ENCODE measurements around the gene CCL4L2. TPM values are rescaled to one million over a fixed set of nuclear protein-coding genes. Genes with fewer than 3 reads are reported as not detected.
"Not testable (repeated sequence)": the region's sequence is repeated elsewhere in the genome, so short reads cannot be mapped to it uniquely, and the experiment has no call there.

CCL4L2 gene
- total RNA-seq, 1 experiment from 2014 or later = not detected

DNA sequence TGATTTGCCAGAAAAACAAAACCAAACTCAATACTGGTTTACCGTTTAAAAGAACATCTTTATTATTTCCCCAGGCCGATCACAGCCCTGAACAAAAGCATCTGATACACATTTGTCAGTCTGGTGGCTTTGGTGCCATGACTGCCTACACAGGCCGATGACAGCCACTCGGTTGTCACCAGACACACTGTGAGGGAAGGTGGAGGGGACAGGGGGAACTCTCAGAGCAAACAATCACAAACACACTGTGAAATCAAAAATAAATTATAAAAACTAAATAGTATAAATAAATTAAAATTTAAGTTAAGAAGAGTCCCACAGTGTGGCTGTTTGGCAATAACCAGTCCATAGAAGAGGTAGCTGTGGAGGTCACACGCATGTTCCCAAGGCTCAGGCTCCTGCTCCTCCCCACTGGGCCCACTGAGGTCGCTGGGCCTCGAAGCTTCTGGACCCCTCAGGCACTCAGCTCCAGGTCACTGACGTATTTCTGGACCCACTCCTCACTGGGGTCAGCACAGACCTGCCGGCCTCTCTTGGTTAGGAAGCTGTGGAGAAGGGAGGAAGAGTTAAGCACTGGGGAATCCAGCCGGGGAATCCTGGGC lies 15.9 kb upstream of the CCL4L2 start:
- DNase-seq (ENCODE audit: low read depth) = not testable (repeated sequence)

DNA sequence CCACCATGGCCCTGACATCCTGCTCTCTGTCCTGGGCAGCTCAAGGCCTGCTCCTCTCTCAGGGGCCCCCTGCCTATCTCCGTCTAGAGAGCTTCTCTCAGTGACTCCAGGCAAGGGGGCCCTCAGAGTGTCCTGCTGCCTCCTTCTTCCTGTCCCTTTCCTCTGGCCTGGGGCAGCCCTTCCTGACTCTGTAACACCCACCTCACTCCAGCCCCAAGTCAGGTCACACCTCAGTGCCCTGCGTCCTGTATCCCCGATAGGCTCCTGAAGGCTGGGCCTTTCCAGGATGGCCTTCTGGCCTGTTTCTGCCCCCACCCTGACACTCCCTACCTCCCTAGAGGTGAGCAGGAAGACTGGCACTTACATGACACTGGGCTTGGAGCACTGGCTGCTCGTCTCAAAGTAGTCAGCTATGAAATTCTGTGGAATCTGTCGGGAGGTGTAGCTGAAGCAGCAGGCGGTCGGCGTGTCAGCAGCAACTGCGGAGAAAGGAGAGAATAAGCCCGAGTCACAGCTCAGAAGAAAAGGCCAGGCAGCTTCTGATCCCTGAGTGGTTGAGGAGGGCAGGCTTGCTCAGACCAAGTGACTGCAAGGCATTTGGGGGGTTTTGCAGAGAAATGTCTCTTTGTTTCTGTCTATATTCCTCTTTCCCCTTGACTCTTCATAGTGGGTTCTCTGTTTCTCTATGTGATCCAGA lies 15.3 kb upstream of the CCL4L2 start:
- DNase-seq (ENCODE audit: low read depth) = no peak

DNA sequence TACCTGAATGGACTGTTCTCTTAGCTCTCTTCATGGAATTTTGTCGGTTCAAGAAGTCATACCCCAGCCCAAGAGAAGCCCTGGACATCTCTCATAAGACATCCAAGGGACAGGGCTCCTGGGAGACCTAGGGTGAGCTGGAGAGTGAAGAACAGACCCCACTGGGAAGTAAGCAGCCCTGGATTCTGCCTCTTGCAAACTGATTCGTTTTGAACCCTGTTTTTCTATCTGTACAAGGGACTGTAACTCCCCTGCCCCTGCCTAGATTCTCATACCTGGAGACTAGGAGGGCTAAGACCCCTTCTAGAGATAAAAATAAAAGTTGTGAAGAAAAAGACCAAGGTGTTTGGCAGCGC lies 14.8 kb upstream of the CCL4L2 start:
- no peak for DNase-seq (ENCODE audit: low read depth)

DNA sequence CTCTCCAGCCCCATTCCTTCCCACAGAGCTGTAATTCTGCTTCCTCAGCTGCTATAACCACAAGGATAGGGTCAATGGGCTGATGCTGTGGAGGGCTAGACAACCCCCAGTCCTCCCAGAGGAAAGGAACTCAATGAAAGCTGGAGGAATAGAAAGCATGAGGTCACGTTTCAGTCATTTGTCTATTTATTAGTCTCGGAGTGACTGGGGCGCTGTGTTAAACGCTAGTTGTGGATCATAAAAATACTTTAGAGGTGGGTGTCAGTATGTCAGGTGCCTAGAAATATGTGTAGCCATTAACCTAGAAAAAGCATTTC lies 13.5 kb upstream of the CCL4L2 start:
- no peak for DNase-seq (ENCODE audit: low read depth)

DNA sequence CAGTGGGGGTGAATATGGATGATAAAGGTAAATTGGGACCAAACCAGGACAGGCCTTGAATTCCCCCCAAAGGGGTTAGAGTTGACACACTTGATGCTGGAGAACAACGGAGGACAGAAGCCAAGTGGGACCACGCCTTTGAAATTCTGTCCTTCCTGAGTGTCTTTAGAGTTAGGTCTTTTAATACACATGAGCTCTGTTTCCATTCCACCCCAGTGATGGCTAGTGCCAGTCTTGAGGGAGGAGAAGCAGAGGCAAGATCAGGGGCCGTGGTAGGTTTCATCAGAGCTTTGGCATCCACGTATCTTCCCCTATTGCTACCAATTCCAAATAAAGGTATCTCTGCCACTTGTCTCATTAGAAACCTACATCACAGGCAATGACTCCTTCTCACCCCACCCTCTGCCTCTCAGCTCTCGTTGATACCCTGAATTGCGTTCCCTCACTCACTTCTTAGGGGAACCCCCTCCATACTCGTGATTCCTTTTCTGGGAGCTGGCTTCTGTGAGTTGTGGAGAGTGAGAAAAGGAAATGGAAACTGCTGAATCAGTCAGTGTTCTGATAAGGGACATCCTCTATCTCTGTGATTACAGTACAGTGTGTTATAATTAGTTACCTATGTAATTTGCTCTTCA lies 11.9 kb upstream of the CCL4L2 start:
- DNase-seq (ENCODE audit: low read depth) = no peak

DNA sequence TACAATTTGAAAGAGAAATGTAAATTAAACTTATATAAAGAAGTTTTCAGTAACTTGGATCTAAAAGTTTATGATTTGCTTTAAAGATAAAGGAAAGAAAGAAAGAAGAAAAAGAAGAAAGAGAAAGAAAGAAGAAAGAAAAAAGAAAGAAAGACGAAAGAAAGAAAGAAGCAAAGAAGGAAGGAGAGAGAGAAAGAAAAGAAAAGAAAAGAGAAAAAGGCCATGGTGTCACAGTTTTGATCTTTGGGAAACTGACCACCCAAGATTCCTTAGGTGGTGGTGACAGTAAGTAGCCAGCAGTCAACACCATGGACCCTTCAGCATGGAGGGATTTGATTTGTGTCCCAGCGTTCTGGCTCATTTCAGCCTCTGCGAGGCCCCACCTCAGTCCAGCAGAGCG lies 9.8 kb upstream of the CCL4L2 start:
- DNase-seq (ENCODE audit: low read depth) = not testable (repeated sequence)

DNA sequence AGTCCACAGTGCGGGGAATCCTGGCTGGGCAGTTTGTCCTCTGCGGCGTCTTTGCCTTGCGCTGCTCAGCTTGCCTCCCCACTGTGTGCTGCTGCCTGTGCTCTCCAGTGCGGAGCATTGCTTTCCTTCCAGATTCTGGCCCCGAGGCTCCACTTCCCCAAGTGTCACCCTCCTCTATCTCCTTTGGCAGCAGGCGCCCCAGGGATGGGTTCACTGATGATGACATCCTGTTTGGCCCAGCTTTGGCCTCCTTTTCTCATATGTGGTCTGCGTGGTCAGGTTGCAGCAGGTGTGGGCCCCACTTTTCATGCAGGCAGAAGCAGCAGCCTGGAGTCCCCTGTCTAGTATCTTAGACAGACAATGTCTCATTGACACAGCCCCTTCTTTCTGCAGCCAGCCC lies 9.4 kb upstream of the CCL4L2 start:
- not testable (repeated sequence) for DNase-seq (ENCODE audit: low read depth)

DNA sequence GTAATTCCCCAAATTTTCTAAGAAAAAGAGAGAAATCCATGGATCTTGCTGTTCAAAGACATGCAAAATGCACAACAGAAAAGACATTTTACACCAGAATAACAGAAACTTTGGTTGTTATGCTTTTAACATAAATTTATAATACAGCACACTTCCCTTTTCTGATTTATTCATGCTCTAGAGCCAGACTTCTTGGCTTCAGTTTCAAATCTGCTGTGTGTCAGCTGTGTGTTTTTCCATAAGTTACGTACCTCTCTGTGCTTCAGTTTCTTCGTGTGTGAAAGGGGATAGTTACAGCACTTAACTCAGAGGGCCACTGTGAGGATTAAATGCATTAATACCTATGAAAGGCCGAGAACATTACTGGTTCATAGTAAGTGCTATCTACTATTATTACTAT lies 7.5 kb upstream of the CCL4L2 start:
- no peak for DNase-seq (ENCODE audit: low read depth)

DNA sequence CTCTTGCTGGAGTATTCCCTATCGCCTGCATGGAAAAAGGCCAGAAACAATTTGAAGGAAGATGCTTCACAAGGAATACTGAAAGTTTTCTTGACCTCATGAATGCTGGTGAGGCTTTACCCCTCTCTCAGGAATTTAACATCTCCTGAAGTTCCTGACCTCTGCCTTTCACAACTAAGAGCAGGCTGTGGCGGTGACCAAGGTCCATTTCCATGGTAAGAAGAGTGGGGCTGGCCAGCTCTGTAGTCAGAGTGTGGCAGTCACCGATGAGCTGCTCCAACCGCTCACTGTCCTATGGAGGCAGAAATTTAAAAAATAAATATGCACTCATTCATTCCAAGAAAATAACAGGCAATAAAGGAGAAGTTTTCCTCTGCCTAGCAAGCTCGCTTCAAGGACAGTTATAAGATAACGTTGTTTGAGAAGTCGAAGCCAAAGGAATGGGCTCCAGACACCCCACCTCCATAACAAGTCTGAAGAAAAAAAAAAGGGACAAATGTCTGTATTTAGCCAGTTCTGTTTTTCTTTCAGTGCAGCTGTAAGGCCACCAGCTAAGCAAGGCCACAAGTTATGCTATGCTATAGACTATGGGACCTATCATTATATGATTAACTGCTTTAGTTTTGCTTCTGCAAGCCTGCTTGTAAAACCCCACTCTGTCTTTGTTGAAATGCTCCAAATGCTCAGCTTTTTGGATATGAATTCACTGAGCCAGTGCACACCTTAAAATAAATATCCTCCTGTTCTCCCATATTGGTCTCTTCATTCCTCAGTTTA lies 6.0 kb upstream of the CCL4L2 start:
- DNase-seq (ENCODE audit: low read depth) = no peak

DNA sequence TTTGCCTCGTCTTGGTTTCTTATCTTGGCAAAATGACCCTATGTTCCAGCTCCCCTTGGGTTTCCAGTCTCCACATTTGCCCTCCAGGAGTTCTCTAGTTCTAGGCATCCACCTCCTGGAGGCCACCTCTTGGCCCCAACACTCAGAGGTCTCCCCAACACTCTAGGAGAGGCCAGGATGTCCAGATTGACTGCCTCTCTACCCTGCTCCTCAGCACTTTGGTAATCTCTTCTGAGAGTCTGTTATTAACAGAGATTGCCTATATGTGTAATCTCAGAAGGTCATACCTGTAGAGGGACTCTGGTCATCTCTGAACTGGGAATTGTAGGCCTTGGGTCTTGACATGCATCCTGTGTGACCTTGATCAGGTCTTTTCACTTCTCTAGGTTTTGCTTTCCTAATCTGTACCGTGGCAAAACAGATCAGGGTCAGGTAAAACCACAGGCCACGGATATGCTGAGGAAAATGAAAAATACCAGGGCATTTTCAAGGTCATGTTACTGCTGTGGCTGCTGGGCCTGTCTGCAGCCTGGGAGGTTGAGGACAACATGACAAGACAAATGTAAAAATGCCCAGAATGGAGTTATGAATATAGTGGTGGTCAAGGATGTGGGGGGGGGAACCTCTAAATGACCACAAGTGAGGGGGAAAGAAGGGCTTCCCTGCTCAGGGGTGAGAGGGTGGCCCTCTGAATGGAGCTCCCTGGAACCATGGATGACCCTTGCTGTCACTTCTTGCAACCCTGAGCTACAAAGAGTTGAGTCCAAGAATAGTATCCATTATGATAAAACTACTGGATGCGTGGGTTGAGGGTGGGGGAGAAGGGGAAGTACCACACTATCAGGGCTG lies 5.0 kb upstream of the CCL4L2 start:
- DNase-seq (ENCODE audit: low read depth) = no peak

DNA sequence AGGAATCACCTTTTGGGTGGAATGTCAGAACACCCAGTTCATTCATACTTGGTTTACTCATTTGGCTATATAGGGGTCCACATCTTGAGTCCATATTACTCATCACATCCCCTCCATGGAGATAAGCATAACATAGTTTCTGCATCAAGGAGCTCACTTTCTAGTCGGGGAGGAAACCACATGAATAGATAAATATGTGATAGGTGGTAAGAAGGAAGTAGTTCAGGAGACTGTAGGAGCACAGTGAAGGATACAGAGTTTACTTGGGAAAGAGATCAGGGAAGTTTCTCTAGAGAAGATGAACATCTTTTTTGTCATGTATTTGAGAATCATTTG lies 4.4 kb upstream of the CCL4L2 start:
- not testable (repeated sequence) for DNase-seq (ENCODE audit: low read depth)

DNA sequence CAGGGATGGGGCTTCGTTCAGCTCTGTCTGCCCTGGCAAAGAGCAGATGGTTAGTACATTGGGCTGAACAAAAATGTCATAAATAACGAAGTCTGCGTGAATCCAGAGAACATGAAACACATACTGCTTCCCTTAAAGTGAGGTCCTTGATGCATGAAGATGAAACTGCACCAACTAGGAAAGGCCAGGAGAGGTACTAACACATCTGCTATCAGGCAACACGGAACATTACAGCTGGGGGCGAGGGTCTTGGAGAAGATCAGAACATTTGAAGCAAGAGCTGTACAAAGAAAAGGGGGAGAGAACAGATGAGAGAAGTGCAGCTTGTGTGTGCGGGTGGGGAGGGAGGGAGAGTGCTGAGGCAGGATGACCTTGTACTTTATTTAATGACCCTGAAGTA lies 3.5 kb upstream of the CCL4L2 start:
- DNase-seq (ENCODE audit: low read depth) = not testable (repeated sequence)

DNA sequence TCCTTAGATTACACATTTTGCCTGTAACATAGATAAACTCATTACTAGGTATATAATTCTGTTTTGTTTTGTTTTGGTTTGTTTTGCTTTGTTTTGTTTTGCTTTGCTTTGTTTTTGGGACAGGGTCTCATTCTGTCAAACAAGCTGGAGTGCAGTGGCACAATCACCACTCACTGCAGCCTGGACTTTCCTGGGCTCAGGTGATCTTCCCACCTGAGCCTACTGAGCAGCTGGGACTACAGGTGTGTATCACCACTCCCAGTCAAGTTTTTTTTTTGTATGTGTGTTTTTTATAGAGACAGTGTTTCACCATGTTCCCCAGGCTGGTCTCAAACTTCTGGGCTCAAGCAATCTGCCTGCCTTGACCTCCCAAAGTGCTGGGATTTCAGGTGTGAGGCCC lies 1.3 kb upstream of the CCL4L2 start:
- no peak for DNase-seq (ENCODE audit: low read depth)

DNA sequence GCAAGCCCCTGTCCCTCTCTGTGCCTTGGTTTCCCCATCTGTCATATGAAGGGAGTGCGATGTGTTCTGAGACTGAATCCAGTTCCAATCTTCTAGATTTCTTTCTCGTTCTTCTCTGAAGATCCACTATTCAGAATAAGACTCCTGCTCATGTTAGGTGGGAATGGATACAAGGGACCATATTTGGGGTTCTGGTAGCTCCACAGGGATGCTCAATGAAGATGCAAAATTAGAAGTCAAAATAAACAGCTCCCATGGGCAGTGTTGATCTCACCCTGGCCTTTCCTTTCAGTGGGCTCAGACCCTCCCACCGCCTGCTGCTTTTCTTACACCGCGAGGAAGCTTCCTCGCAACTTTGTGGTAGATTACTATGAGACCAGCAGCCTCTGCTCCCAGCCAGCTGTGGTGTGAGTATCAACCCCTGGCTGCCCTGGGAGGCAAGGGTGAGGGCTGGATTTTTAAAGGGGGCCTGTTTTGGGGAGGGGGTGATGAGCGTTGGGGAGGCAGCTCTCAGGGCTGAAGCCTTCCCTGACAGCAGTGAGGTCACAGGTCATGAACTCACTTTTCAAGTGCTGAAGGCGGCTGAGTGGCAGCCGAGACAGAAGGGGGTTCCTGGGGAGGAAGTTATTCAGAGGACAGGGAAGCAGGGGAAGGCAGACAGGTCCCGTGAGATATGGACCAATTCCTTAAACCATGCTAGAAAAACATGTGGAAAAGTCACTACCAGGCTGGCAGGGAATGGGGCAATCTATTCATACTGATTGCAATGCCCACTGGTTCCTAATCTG lies 815 bp downstream of the CCL4L2 start:
- DNase-seq (ENCODE audit: low read depth) = not testable (repeated sequence)

DNA sequence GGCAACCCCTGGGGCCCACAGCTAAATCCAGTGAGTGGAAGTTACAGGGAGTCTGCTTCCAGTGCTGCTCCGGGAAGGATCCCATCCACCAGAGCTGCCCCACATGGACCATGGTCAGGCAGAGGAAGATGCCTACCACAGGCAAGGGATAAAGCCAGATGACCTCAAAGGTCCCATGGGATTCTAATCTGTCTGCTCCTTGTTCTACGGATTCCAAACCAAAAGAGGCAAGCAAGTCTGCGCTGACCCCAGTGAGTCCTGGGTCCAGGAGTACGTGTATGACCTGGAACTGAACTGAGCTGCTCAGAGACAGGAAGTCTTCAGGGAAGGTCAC lies 1.4 kb downstream of the CCL4L2 start:
- DNase-seq (ENCODE audit: low read depth) = no peak

DNA sequence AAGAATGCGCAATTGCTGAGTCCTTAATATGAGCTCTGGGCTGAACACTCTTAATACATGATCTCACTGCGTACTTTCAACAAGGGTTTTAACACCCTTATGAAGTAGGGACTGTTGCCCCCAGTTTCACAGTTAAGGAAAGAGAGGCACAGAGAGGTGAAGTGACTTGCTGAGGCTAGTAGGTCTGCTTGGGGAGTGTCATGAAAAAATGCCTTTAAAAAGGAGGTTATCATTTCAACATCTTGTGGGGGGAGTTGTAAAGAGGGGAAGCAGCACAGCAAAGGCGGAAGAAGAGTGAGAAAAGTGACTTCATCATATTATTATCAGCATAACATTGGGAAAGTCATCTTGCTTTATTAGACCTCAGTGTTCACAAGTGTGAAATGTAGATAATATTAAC lies 2.1 kb downstream of the CCL4L2 start:
- DNase-seq (ENCODE audit: low read depth) = no peak

DNA sequence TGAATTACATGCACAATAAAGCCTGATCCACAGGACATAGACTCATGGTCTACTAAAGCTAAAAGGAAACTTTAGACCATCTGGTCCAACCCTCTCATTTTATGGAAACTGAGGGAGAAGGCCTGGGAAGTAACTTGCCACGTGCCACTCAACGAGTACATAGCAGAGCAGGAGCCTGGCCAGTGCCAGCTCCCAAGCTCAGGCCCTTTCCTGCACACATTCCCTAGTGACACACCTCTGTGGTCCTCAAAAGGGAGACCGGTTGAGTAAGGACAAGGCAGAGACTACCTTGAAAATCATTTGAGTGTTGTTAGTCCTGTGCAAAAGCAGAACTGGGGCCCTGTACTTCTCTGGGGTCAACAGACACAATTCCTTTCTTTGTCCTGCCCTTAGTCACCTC lies 2.8 kb downstream of the CCL4L2 start:
- no peak for DNase-seq (ENCODE audit: low read depth)

DNA sequence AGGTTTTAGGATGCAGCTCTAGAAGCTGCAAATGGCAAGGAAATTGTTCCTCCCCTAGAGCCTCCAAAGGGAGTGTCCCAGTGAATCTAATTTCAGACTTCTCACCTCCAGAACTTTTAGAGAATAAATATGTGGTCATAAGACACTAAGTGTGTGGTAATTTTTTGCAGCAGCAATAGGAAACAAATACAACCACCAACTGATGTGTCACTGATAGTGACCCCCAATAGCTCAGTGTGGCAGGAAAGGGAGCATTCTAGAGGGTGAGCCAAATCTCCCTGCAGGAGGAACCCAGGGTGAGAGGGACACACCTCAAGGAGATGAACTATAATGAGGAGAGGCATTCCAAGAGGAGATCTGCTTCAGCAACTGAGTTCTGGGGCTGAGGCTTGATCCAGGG lies 4.1 kb downstream of the CCL4L2 start:
- no peak for DNase-seq (ENCODE audit: low read depth)

DNA sequence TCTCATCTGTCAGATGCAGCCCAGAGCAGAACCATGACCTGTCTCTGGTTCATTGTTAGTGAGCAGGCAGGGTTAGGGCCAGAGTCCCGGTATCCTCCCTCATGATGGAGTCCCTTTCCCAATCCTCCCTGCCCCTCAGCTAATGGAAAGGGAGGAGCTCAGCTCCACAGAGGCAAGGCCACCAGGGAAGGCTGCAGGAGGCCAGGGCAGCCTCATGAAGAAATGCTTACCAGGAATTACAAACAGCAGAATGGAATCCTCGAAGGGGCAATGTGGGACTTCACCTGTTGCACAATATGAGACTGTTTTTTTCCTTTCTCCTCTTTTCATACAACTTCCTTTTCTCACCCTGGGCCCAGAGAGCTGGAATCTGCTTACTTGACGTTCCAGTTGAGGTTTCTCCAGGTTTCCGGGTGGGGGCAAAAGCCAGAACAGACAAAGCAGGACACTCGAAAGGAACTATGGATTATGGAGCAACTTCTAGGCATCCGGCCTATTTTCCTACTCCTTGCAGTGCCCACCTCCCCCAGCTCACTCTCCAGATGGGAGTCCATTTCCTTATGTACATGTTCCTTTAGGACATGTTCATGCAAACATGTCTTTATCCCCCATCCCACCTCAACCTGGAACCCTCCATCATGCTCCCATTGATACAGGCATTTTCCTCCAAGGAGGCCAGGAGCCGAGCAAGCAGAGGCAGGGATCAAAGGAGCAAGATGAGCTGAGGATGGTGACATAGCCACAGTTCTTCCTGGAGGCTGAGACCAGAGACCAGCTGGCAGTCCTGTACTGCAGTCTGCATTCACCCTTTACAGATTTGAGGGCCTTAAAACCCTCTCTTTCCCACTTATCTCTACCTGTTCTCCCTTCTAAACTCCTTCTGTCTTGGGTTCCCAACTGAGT lies 4.8 kb downstream of the CCL4L2 start:
- not testable (repeated sequence) for DNase-seq (ENCODE audit: low read depth)

DNA sequence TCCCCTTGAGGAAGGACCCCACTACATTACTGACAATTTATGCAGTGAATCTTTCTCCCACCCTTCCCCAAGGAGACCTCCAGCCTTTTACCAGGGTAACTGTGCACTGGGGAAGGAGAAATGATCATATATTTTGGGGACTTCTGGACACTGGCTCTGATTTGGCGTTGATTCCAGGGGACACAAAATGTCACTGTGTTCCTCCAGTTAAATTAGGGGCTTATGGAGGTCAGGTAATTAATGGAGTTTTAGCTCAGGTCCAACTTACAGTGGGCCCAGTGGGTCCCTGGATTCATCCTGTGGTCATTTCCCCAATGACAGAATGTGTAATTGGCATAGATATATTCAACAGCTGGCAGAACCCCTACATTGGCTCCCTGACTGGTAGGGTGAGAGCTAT lies 8.7 kb downstream of the CCL4L2 start:
- DNase-seq (ENCODE audit: low read depth) = not testable (repeated sequence)
